ENCODE data around the gene CMIP. TPM values are rescaled to one million over a fixed set of nuclear protein-coding genes. Genes with fewer than 3 reads are reported as not detected.

CMIP gene
- total RNA-seq, 1 donor from 2014 or later = 163 TPM

- no peak overlapping the region for H3K4me3 Mint-ChIP-seq (ENCODE audit: unreplicated experiment)
- no peaks in the 10 kb centered on the region for H3K36me3 Mint-ChIP-seq (ENCODE audit: unreplicated experiment)
- no peak for DNase-seq
- H3K27ac Mint-ChIP-seq (ENCODE audit: unreplicated experiment) = peak overlapping the region; percentile 12
- TF ChIP-seq CTCF (IDR thresholded peaks at IDR 0.05; ENCODE audit: partially characterized antibody, unreplicated experiment) = no peak
- peaks cover 1% of the 10 kb centered on the region for H3K9me3 Mint-ChIP-seq (ENCODE audit: unreplicated experiment)
- peaks cover 39% of the 10 kb centered on the region for H3K4me1 Mint-ChIP-seq (ENCODE audit: low read depth, unreplicated experiment)
- H3K27me3 Mint-ChIP-seq (ENCODE audit: unreplicated experiment) = peaks cover 16% of the 10 kb centered on the region
These were observed 107.3 kb downstream of the CMIP start for GRCh38 chr16:81551821-81552304.

GRCh38 chr16:81552743-81553079 is 108.1 kb downstream of the CMIP start:
- H3K36me3 Mint-ChIP-seq (ENCODE audit: unreplicated experiment) = no peaks in the 10 kb centered on the region
- peaks cover 15% of the 10 kb centered on the region for H3K27me3 Mint-ChIP-seq (ENCODE audit: unreplicated experiment)
- peaks cover 36% of the 10 kb centered on the region for H3K4me1 Mint-ChIP-seq (ENCODE audit: low read depth, unreplicated experiment)
- no peak for DNase-seq
- TF ChIP-seq CTCF (IDR thresholded peaks at IDR 0.05; ENCODE audit: partially characterized antibody, unreplicated experiment) = no peak
- peak overlapping the region; percentile 2 for H3K27ac Mint-ChIP-seq (ENCODE audit: unreplicated experiment)
- peaks cover 1% of the 10 kb centered on the region for H3K9me3 Mint-ChIP-seq (ENCODE audit: unreplicated experiment)
- H3K4me3 Mint-ChIP-seq (ENCODE audit: unreplicated experiment) = no peak overlapping the region

GRCh38 chr16:81553080-81553813 is 108.6 kb downstream of the CMIP start:
- TF ChIP-seq CTCF (IDR thresholded peaks at IDR 0.05; ENCODE audit: partially characterized antibody, unreplicated experiment) = no peak
- Mint-ChIP-seq H3K27ac (ENCODE audit: unreplicated experiment) (no peak overlapping the region), H3K9me3 (ENCODE audit: unreplicated experiment) (peaks cover 1% of the 10 kb centered on the region), H3K27me3 (ENCODE audit: unreplicated experiment) (peaks cover 18% of the 10 kb centered on the region), H3K36me3 (ENCODE audit: unreplicated experiment) (no peaks in the 10 kb centered on the region), H3K4me1 (ENCODE audit: low read depth, unreplicated experiment) (peaks cover 36% of the 10 kb centered on the region), H3K4me3 (ENCODE audit: unreplicated experiment) (no peak overlapping the region)
- DNase-seq = no peak

- DNase-seq = no peak
- Mint-ChIP-seq H3K27ac (ENCODE audit: unreplicated experiment) (no peak overlapping the region), H3K9me3 (ENCODE audit: unreplicated experiment) (peaks cover 3% of the 10 kb centered on the region), H3K36me3 (ENCODE audit: unreplicated experiment) (no peaks in the 10 kb centered on the region), H3K27me3 (ENCODE audit: unreplicated experiment) (peaks cover 14% of the 10 kb centered on the region), H3K4me1 (ENCODE audit: low read depth, unreplicated experiment) (peaks cover 36% of the 10 kb centered on the region), H3K4me3 (ENCODE audit: unreplicated experiment) (no peak overlapping the region)
- TF ChIP-seq CTCF (IDR thresholded peaks at IDR 0.05; ENCODE audit: partially characterized antibody, unreplicated experiment) = no peak
These were observed 109.4 kb downstream of the CMIP start for GRCh38 chr16:81553814-81554675.

GRCh38 chr16:81554979-81555378 is 110.4 kb downstream of the CMIP start:
- Mint-ChIP-seq H3K36me3 (ENCODE audit: unreplicated experiment) (no peaks in the 10 kb centered on the region), H3K27me3 (ENCODE audit: unreplicated experiment) (peaks cover 13% of the 10 kb centered on the region), H3K9me3 (ENCODE audit: unreplicated experiment) (peaks cover 1% of the 10 kb centered on the region), H3K4me3 (ENCODE audit: unreplicated experiment) (no peak overlapping the region), H3K27ac (ENCODE audit: unreplicated experiment) (peak overlapping the region; percentile 44), H3K4me1 (ENCODE audit: low read depth, unreplicated experiment) (peaks cover 36% of the 10 kb centered on the region)
- DNase-seq = no peak
- no peak for TF ChIP-seq CTCF (IDR thresholded peaks at IDR 0.05; ENCODE audit: partially characterized antibody, unreplicated experiment)

Data from glutamatergic neuron (in vitro differentiated cells).